Stimulated activated CD8-positive, alpha-beta memory T cell treated with anti-CD3 and anti-CD28 coated beads, Interleukin-7, amount 100 ng/mL, for 24 hours (primary cell): ENCODE data around the gene PSEN1.

Source experiments
- DNase-seq: peaks from one replicate; pipeline ENCODE4 v3.0.0-alpha.2; 2020; ENCODE audit warnings: low read depth

The PSEN1 gene

DNA sequence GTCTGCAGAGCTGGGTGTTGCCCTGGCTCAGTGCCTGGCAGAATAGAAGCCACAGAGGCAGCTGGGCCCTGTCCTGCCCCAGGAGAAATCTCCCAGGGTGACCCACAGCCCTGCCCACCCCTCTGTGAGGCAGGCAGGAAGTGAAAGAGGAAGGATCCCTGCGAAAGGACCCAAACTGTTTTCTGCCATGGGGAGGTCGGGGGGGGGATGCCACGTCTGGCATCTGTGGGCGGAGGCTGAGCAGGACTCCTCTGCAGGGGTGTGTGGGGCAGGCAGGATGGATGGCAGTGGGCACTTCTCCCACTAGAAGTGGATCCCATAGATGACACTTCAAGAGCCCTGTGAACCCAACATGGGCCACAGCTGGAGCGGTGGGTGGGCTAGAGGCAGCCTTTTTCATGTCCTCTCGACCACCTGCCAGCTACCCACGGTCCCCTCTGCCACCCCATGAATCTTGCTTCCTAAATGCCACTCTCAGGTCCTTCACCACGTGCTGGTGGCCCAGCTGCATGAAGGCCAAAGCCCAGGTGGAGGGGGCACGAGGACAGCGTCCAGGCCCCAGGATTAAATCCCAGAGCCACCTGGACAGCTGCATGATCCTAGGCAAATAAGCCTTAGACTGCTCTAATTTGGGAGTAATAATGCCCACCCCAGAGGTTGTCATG, 104.6 kb downstream of the PSEN1 start:
- no peak for DNase-seq

DNA sequence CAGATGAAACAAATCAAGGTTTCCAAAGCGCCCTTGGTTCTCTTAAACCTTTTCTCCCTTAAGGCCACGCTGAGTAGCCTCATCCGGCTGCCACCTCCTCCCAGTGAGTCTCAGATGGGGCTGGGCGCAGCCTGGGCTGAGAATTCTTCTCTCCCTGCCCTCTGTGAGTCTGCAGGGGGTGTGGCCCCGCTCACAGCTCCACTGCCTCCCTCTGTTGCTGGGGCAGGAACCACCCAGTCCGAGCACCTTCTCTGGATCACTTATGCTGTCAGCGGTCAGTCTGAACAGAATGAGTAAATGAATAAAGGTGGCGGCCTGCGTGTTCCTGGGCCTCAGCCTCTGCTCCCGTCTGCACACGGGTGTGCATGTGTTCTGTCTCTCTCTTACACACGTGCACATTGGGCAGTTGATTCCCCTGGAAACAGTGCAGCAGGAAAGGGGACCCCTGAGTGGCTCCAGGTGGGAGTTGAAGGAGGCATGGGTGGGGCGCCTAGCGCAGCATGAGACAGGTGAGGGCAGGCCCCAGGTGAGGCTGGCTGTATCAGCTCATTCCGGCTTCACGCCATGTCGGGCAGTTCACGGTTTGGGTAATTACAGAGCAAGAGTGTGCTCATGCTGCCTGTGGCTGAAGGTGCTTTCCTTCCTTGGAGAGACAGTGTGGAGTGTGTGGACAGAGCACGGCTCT, 105.3 kb downstream of the PSEN1 start:
- no peak for DNase-seq

DNA sequence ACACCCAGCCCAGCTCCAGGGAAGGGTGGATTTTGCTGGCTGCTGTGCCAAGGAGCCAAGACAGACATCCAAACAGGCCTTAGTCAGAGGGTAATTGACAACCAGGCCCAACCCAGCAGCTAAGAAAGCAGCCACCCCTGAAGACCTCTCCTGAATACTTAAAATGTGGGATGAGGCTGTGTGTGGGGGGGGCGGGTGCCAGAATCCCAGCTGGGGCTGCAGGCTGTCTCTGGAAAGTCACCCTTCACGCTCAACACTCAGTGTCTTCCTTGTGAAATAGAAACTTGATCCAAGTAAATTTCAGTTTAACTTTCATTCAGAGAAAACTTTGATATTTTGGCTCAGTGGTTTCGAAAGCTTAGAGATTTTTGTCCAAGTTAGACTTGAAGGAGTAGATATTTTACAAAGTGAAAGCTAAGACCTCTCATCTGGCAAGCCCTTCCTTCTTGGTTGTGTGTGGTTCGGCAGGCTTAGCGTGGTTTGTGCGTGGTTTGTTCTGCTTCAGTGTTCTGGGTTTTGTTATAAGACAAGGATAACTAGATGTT, 106.1 kb downstream of the PSEN1 start:
- DNase-seq: no peak

DNA sequence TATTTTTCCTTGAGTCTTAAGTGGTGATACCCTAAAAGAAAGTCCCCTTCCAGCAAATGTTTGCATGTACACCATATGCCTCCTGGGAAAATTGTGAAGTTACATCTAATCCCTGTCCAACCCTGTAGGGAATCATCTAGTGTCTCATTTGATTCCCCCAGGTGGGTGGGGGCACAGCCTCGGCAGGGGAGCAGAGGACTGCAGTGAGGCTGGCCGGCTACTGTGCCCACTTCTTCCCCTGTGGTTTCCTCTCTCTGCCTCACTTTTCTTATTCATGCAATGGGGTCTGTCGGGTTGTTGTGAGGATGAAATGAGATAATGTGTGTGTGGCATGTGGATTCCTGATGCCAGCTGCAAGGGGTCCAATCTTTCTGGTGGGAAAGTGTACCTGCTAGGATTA, 107.0 kb downstream of the PSEN1 start:
- no peak for DNase-seq

DNA sequence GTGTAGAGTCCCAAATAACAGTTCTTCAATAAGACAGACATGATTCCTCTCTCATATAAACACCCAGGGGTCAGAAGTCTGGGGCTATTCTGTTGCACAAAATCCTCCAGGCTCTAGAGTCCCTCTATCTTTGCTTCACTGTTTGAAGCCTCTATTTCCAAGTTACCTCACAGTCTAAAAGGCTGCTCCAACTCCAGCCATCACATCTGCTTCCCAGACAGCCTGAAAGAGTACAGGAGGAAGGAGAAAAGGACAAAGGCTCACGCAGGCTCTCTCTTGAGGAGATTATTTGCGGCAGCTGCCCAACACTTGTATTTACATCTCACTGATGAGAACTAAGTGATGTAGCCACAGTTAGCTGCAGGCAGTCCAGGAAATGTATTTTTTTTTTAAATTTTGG, 107.4 kb downstream of the PSEN1 start:
- DNase-seq: no peak

DNA sequence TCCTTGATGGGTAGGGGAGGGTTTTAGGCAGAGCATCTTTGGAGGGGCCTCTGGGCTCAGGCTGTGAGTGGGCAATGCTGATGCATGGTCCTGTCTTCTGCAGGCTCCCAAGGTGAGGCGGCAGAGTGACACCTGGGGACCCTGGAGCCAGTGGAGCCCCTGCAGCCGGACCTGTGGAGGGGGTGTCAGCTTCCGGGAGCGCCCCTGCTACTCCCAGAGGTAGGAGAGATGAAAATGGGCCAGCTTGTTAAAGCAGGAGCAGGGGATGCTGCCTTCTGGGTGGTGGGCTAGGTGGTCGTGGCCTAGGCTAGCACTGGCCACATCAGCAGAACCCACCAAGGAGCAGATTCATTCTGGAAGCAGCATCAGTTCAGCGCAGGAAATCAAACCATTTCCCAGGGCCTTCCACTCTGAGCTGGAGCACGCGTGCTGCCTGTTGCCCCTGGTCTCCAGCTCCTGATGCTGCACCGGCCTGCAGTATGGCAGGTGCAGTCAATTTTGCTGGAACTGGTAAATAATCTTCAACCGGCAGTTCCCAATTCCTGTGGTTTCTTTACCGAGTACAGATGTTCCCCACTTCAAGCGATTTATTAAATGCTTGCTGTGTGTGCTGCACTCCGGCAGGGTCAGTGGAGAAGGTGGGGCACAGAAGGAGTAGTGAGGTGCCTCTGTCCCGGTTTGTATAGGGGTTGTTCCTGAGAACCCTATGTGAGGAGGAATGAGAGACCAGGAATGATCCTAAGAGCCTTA, 108.4 kb downstream of the PSEN1 start:
- no peak for DNase-seq

DNA sequence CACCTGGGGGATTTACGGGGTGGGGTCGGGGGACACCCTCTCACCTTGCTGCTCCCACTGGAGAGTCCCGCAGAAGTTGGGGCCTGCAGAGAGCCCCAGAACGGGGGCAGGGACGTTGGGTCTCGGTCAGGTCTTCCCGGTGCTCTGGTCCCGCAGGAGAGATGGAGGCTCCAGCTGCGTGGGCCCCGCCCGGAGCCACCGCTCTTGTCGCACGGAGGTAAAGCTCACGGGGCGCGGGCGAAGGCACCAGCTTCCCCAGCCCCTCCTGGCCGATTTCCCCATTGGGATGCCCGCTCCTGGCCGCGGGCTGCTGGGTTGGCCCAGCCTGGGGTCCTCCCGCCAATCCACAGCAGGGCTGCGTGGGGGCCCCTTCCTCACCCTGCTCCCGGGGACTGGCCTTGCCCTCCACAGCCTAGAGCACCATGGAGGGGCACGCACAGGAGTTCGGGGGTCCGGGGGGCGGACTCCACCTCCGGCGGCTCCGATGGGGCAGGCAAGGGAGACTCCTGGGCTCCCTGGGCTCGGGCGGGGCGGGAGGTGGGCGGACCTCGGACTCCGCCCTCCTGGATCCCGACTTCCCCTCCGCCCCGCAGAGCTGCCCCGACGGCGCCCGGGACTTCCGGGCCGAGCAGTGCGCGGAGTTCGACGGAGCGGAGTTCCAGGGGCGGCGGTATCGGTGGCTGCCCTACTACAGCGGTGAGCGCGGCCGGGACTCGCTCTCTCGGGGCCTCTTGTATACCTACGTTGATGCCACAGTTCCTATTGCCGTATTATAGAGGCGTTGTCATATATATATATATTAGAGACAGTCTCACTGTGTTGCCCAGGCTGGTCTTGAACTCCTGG, 109.4 kb downstream of the PSEN1 start:
- DNase-seq: peak; percentile 9

DNA sequence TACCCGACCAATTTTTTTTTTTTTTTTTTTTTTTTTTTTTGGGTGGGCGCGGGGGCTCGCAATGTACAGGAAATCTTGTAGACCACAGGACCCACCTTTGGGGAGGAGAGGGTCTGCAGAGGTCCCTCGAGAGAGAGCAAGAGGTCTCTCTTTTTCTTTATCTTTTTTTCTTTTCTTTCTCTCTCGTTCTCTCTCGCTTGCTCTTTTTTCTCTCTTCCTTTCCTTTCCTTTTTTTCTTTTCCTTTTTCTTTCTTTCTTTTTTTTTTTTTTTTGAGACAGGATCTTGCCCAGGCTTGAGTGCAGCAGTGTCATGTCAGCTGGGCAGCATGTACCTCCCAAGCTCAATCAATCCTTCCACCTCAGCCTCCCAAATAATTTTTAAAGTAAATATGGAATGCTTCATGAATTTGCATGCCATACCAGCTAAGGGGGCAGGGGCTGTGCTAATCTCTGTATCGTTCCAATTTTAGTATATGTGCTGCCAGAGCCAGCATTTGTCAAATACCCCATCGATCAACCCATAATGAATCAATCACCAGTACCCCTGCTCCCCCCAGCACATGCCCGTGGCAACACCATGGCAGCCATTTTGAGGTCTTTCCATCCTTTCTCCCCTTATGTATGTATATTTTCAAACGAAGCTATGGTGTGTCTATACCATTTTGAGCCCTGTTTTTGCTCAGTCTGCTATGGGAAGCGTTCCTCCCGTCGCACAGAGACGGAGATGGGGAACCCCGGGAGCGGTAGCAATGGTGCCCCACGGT, 110.3 kb downstream of the PSEN1 start:
- DNase-seq: no peak

DNA sequence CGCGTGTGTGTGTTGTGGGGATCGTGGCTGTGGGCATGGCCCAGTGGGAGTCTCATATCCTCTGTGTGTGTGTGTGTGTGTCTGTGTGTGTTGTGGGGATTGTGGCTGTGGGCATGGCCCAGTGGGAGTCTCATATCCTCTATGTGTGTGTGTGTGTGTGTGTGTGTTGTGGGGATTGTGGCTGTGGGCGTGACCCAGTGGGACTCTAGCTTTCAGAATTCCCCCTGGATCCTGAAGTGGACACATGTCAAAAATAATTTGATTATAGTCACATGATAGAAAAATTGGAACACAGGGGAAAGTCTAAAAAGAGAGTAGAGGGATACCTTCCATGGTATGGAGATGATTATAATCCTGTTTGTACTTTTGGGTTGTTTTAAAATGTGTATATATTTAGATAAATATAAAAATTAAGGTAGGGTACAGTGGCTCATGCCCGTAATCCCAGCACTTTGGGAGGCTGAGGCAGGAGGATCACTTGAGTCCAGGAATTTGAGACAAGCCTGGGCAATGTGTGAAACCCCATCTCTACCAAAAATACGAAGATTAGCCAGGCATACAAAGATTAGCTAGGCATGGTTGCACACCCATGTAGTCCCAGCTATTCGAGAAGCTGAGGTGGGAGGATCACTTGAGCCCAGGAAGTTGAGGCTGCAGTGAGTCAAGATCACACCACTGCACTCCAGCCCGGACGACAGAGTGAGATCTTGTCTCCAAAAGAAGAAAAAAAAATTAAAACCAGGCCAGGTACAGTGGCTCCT, 112.0 kb downstream of the PSEN1 start:
- DNase-seq: no peak

DNA sequence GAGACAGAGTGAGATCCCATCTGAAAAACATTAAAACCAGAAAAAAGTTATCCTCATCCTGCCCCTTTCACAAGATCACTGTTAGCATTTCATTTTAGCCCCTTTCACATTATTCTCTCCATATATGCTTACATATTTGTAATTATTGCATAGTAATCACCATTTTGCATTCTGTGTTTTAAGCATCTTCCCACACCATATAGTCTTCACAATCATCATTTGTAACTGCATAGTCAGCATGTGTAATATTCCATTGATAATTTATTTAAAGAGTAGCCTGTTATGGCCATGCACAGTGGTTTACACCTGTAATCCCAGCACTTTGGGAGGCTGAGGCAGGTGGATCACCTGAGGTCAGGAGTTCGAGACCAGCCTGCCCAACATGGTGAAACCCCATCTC, 112.8 kb downstream of the PSEN1 start:
- no peak for DNase-seq

DNA sequence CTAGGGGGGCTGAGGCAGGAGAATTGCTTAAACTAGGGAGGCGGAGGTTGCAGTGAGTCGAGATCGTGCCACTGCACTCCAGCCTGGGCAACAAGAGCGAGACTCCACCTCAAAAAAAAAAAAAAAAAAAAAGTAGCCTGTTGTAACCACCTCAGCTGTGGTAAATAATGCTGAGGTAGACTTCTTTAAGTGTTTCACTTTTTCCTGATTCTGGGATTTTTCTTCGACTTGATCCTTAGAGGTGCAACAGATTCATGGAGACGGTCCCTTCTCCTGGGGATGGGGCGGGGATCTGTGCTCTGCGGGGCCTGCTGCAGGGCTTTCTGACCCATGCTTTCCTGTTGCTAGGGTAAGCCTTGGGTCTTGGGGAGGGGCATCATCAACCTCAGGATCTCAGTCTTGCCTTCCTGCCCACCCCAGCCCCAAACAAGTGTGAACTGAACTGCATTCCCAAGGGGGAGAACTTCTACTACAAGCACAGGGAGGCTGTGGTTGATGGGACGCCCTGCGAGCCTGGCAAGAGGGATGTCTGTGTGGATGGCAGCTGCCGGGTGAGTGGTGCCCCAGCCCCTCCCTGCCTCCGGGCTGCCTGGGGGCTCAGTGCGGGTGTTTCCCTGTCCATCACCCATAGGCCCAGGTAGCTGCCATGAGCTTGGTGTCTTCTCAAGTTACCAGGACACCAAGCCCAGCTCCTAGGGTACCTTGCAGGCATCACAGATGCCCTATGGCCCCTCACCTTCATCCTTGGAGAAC, 113.4 kb downstream of the PSEN1 start:
- DNase-seq: no peak

DNA sequence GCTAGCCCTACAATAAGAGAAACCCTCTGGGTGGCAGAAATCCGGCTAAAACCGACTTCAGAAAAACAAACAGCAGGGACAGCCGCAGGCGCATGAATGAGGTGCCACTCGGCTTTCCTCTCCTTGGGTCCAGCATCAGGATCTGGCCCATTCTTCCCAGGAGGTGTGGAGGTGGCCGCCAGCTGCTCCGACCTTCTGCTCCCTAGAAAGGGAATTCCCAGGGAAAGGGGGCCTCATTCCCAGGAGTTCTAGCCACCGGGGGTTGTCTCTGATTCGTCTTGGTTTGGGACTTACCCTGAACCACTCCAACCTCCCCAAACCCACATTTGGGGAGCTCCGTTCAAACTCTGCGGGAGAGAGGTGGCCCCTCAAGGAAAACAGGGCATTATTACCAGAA, 114.0 kb downstream of the PSEN1 start:
- no peak for DNase-seq

DNA sequence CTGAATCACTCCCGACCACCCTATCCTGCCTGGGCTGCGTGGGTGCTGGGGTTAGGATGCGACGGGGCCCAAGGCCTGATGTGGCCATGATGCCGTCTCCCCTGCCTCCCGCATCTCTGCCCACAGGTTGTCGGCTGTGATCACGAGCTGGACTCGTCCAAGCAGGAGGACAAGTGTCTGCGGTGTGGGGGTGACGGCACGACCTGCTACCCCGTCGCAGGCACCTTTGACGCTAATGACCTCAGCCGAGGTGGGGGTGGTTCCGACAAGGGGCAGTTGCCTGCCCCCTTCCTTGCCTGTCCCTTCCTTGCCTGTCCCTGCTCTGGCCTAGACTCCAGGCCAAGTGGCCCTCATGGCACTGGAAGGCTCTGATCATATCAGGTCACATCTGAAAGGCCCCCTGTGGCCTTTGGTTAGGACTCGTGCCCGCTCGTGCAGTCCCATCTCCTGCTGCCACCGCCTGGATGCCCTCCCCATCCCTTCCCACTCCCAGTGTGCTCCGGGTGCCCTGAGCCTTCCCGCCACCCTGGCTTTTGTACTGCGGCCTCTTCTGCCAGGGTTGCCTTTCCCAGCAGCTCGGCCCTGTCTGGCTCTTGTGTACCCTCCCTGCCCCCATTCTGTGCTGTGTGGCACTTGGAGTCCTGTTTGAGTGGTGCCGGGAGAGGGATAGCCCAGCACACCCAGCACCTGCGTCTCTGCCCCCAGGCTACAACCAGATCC, 114.6 kb downstream of the PSEN1 start:
- no peak for DNase-seq

DNA sequence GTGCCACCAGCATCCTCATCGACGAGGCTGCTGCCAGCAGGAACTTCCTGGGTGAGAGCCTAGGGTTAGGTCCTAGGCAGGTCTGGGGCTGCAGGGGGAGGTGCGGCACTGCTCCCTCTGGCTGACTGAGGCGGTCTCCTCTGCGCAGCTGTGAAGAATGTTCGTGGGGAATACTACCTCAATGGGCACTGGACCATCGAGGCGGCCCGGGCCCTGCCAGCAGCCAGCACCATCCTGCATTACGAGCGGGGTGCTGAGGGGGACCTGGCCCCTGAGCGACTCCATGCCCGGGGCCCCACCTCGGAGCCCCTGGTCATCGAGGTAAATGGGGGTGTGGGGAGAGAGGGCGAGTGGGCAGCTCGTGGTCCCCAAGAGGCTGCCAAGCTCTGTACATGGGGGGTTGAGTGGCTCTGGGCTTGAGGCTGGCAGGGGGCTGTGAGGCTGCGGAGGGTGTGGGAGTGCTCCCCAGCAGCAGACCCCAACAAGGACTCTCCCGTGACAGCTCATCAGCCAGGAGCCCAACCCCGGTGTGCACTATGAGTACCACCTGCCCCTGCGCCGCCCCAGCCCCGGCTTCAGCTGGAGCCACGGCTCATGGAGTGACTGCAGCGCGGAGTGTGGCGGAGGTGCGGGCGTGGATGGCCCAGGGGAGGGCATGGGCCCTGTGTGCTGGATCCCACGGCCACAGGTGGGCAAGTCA, 115.4 kb downstream of the PSEN1 start:
- DNase-seq: no peak

DNA sequence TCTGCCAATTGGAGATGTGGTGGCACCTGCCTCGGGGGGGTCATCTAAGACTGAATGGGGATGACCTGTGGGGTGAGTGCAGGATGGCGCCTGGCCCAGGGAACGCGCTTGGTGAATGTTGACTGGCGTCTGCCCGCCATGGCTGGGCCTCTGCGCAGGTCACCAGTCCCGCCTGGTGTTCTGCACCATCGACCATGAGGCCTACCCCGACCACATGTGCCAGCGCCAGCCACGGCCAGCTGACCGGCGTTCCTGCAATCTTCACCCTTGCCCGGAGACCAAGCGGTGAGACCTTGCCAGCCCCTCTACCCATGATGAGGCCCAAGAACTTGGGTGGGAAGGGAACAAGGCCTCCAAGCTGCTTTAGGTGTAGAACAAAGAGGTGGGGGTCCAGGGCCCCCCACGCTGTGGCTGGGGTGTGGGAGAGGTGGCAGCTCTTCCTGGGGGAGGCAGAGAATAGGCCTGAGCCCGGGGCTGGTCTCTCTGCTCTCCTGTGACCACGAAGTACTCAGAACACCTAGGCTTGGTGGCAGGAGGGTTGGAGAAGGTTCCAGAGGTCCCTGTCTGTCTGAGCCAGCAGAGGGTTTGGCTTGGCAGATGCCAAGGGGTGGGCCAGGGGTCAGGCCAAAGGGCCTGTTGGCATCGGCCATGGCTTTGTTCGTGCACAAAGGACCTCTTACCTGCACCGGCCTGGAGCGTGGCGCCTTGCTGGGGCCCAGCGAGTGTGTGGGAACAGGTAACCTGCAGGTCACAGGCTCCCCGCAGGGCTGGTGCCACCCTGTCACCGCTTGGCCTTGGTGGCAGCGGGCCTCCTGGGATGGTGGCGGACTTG, 116.4 kb downstream of the PSEN1 start:
- no peak for DNase-seq

DNA sequence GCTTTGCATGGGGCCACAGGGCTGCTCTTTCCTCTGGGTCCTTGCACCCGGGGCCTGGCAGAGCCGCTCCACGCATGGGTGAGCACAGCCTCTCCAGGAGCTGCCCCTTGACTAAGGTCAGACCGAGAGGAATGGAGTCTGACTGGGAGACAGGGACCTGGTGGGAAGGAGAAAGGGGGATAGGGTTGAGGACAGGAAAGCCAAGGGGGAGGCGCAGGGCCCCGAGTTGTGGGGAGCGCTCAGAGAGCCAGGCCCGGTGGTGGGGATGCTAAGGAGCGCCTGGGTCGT, 117.0 kb downstream of the PSEN1 start:
- no peak for DNase-seq

DNA sequence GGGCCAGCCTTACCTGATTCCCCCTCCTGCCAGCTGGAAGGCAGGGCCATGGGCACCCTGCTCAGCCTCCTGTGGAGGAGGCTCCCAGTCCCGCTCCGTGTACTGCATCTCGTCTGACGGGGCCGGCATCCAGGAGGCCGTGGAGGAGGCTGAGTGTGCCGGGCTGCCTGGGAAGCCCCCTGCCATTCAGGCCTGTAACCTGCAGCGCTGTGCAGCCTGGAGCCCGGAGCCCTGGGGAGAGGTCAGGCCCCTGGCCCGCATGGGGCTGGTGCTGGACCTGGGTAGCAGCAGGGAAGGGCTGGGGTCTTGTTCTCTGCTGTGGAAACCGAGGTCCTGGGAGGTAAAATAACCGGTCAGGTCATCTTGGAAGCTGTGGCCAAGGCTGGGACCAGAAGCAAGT, 117.4 kb downstream of the PSEN1 start:
- DNase-seq: no peak
